SK-N-MC (cell line): ENCODE data around the gene AP4E1.

ENCODE experiments used
- DNase-seq: peaks from one replicate; pipeline ENCODE4 v3.0.0-alpha.2; 2011; ENCODE audit warnings: low read depth, low spot score
- H3K27ac ChIP-seq: fragments of 200-600 bp; sonication (generic); 2 replicates; pipeline ENCODE4 v1.5.1; 2016; ENCODE audit warnings: mixed run types
- H3K36me3 ChIP-seq: fragments of 200-600 bp; sonication (generic); 2 replicates; pipeline ENCODE4 v1.6.1; 2017; ENCODE audit warnings: antibody characterized with exemption, low read length, mixed read lengths; ENCODE audit not compliant: insufficient read depth
- H3K4me3 ChIP-seq: fragments of 200-600 bp; sonication (generic); 2 replicates; pipeline ENCODE4 v1.5.1; 2016
- H3K9ac ChIP-seq: fragments of 200-600 bp; sonication (generic); 2 replicates; pipeline ENCODE4 v1.8.0; 2017; ENCODE audit warnings: mixed run types, mixed read lengths; ENCODE audit not compliant: insufficient read length
- H3K9me3 ChIP-seq: fragments of 200-600 bp; sonication (generic); 2 replicates; pipeline ENCODE4 v1.6.1; 2017; ENCODE audit warnings: low read depth, mild to moderate bottlenecking, antibody characterized with exemption, low read length, moderate library complexity, mixed read lengths
- EZH2 ChIP-seq: fragments of 200-600 bp; sonication (generic); IDR thresholded peaks from one replicate; pipeline ENCODE4 v1.6.1; 2017; ENCODE audit warnings: antibody characterized with exemption
- FOXP2 ChIP-seq: optimal IDR thresholded peaks from 2 replicates; pipeline ENCODE3; 2011; ENCODE audit warnings: mild to moderate bottlenecking, moderate library complexity; ENCODE audit not compliant: insufficient read depth; ENCODE audit errors: extremely low read length, control extremely low read depth
- POLR2AphosphoS5 ChIP-seq: IDR thresholded peaks from 2 replicates; pipeline ENCODE4 v1.6.1; 2012; ENCODE audit warnings: mild to moderate bottlenecking, low read depth, low read length, borderline replicate concordance

The AP4E1 gene

GRCh38 chr15:50925281-50925680 lies 16.8 kb downstream of the AP4E1 start:
- H3K36me3 ChIP-seq: peaks cover 20% of the 10 kb centered on the region

GRCh38 chr15:50929062-50929461 lies 20.6 kb downstream of the AP4E1 start:
- no peaks in the 10 kb centered on the region for H3K9me3 ChIP-seq
- no peak for DNase-seq
- TF ChIP-seq POLR2AphosphoS5 (no peak), EZH2 (no peak), FOXP2 (no peak)
- no peak overlapping the region for H3K4me3 ChIP-seq
- no peak overlapping the region for H3K9ac ChIP-seq
- H3K27ac ChIP-seq: no peak overlapping the region
- H3K36me3 ChIP-seq: peaks cover 25% of the 10 kb centered on the region

More at GRCh38 chr15:50925281-50925680, 16.8 kb downstream of the AP4E1 start:
- H3K27ac ChIP-seq: peak overlapping the region; percentile 8
- no peaks in the 10 kb centered on the region for H3K9me3 ChIP-seq
- no peak for DNase-seq
- H3K4me3 ChIP-seq: no peak overlapping the region
- H3K9ac ChIP-seq: no peak overlapping the region
- TF ChIP-seq EZH2 (no peak), FOXP2 (no peak), POLR2AphosphoS5 (no peak)

- TF ChIP-seq POLR2AphosphoS5 (no peak), FOXP2 (no peak), EZH2 (no peak)
These were observed 22.3 kb downstream of the AP4E1 start for GRCh38 chr15:50930792-50931191.

GRCh38 chr15:50933341-50933740 lies 24.9 kb downstream of the AP4E1 start:
- Histone ChIP-seq H3K9ac (no peak overlapping the region), H3K27ac (no peak overlapping the region), H3K9me3 (no peaks in the 10 kb centered on the region), H3K4me3 (no peak overlapping the region), H3K36me3 (peaks cover 13% of the 10 kb centered on the region; the same call in 1 of the 2 replicates)
- no peak for DNase-seq
- TF ChIP-seq POLR2AphosphoS5 (no peak), EZH2 (no peak), FOXP2 (no peak)

More at GRCh38 chr15:50930792-50931191, 22.3 kb downstream of the AP4E1 start:
- no peak for DNase-seq
- no peak overlapping the region for H3K27ac ChIP-seq
- no peak overlapping the region for H3K9ac ChIP-seq
- peaks cover 25% of the 10 kb centered on the region for H3K36me3 ChIP-seq
- H3K4me3 ChIP-seq: no peak overlapping the region
- H3K9me3 ChIP-seq: no peaks in the 10 kb centered on the region

- Histone ChIP-seq H3K9me3 (no peaks in the 10 kb centered on the region), H3K36me3 (no peaks in the 10 kb centered on the region), H3K9ac (no peak overlapping the region), H3K4me3 (no peak overlapping the region), H3K27ac (no peak overlapping the region)
- DNase-seq: no peak
- TF ChIP-seq FOXP2 (no peak), POLR2AphosphoS5 (no peak), EZH2 (no peak)
These were observed 30.0 kb downstream of the AP4E1 start for GRCh38 chr15:50938525-50938924.

- Histone ChIP-seq H3K27ac (peak overlapping the region; percentile 44; the same call in 1 of the 2 replicates), H3K4me3 (no peak overlapping the region), H3K9ac (no peak overlapping the region), H3K9me3 (no peaks in the 10 kb centered on the region), H3K36me3 (0 out of 2 replicates have a peak, but pooled peaks cover 5% of the 10 kb centered on the region)
- TF ChIP-seq FOXP2: no peak
- TF ChIP-seq EZH2: no peak
- DNase-seq: no peak
These were observed 31.4 kb downstream of the AP4E1 start for GRCh38 chr15:50939911-50940310.

- TF ChIP-seq POLR2AphosphoS5: no peak
- no peak for TF ChIP-seq EZH2
- no peak for TF ChIP-seq FOXP2
- no peaks in the 10 kb centered on the region for H3K9me3 ChIP-seq
- H3K4me3 ChIP-seq: no peak overlapping the region
- no peak overlapping the region for H3K27ac ChIP-seq
- H3K9ac ChIP-seq: no peak overlapping the region
- 0 out of 2 replicates have a peak, but pooled peaks cover 5% of the 10 kb centered on the region for H3K36me3 ChIP-seq
- DNase-seq: no peak
These were observed 32.0 kb downstream of the AP4E1 start for GRCh38 chr15:50940506-50940905.

GRCh38 chr15:50943638-50944037 lies 35.2 kb downstream of the AP4E1 start:
- TF ChIP-seq EZH2 (no peak), POLR2AphosphoS5 (no peak), FOXP2 (no peak)
- Histone ChIP-seq H3K27ac (no peak overlapping the region), H3K4me3 (no peak overlapping the region), H3K36me3 (0 out of 2 replicates have a peak, but pooled peaks cover 5% of the 10 kb centered on the region), H3K9ac (no peak overlapping the region), H3K9me3 (no peaks in the 10 kb centered on the region)
- DNase-seq: no peak

GRCh38 chr15:50944672-50945071 lies 36.2 kb downstream of the AP4E1 start:
- Histone ChIP-seq H3K36me3 (0 out of 2 replicates have a peak, but pooled peaks cover 5% of the 10 kb centered on the region), H3K9ac (no peak overlapping the region), H3K9me3 (no peaks in the 10 kb centered on the region), H3K4me3 (no peak overlapping the region), H3K27ac (no peak overlapping the region)
- no peak for DNase-seq
- TF ChIP-seq FOXP2: no peak
- TF ChIP-seq POLR2AphosphoS5: no peak
- TF ChIP-seq EZH2: no peak
